ENCODE data around the gene CCNDBP1. TPM values are rescaled to one million over a fixed set of nuclear protein-coding genes. Genes with fewer than 3 reads are reported as not detected.

Gene CCNDBP1
- polyA plus RNA-seq, 1 of the 3 experiments (the other 2 are of a cell fraction): 63.6 TPM

DNA sequence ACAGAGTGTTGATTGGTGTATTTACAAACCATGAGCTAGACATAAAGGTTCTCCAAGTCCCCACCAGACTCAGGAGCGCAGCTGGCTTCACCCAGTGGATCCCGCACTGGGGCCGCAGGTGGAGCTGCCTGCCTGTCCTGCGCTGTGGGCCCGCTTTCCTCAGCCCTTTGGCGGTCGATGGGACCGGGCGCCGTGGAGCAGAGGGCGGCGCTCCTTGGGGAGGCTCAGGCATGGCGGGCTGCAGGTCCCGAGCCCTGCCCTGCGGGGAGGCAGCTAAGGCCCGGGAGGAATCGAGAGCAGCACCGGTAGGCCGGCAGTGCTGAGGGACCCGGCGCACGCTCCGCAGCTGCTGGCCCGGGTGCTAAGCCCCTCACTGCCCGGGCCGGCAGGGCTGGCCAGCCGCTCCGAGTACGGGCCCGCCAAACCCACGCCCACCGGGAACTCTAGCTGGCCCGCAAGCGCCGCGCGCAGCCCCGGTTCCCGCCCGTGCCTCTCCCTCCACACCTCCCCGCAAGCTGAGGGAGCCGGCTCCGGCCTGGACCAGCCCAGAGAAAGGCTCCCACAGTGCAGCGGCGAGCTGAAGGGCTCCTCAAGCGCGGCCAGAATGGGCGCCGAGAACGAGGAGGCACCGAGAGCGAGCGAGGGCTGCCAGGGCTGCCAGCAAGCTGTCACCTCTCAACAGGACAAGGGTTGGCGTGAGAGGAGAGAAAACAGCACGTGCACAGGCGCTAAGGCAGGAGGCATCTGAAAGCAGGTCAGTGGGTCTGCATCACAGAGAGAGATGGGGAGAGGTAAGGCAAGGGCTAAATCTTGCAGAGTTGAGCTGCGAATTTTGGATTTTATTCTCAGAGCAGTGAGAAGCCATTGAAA is 41.5 kb downstream of the CCNDBP1 start:
- Histone ChIP-seq H4K20me1 (ENCODE audit: insufficient read depth) (no peaks in the 10 kb centered on the region), H3K9ac (no peak overlapping the region), H3F3A (replicated peaks; ENCODE audit: insufficient read depth) (no peaks in the 10 kb centered on the region), H3K27me3 (ENCODE audit: insufficient read depth) (peaks cover 18% of the 10 kb centered on the region; the same call in 1 of the 2 replicates), H3K36me3 (replicated peaks in 1 of 2; ENCODE audit: control insufficient read depth in 1 of 2, insufficient read depth in 2 of 2, low read length in 1 of 2) (no peaks in the 10 kb centered on the region), H3K9me3 (no peaks in the 10 kb centered on the region), H3K4me3 (ENCODE audit: low read depth in 2 of 2, low read length in 1 of 2) (no peak overlapping the region), H2AFZ (ENCODE audit: low read depth) (no peak overlapping the region), H3K9me2 (no peaks in the 10 kb centered on the region), H3K27ac (ENCODE audit: low read depth in 2 of 2, low read length in 1 of 2) (no peak overlapping the region), H3K4me2 (no peak overlapping the region), H3K4me1 (ENCODE audit: control insufficient read depth in 1 of 2, insufficient read depth in 2 of 2, low read depth in 1 of 2, low read length in 1 of 2) (no peaks in the 10 kb centered on the region), H3K79me2 (ENCODE audit: insufficient read depth) (no peaks in the 10 kb centered on the region)
- ChIA-PET POLR2A (no interaction called here), CTCF (interaction anchor here (0.7 to 8.2 kb wide), 19 partner anchors 9 to 80 kb away, joined by 3 to 167 read pairs (median 9); partner anchors contain the start of gene TGM5)
- WGBS (ENCODE audit: low lambda C conversion rate): 90% methylated on average over 17 of the region's 57 CpGs
- TF ChIP-seq TEAD4 (IDR thresholded peaks at IDR 0.05; ENCODE audit: borderline replicate concordance, insufficient read depth) (no peak), FOXJ3 (CRISPR knock-in tag; IDR thresholded peaks at IDR 0.05) (no peak), RCOR1 (IDR thresholded peaks at IDR 0.05; ENCODE audit: low read length) (no peak), RAD21 (IDR thresholded peaks at IDR 0.05; ENCODE audit: low read length) (no peak)
- TF ChIP-seq, protein P1, sequence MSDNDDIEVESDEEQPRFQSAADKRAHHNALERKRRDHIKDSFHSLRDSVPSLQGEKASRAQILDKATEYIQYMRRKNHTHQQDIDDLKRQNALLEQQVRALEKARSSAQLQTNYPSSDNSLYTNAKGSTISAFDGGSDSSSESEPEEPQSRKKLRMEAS (IDR thresholded peaks at IDR 0.05; ENCODE audit: low read depth): no peak
- TF ChIP-seq, protein P2, sequence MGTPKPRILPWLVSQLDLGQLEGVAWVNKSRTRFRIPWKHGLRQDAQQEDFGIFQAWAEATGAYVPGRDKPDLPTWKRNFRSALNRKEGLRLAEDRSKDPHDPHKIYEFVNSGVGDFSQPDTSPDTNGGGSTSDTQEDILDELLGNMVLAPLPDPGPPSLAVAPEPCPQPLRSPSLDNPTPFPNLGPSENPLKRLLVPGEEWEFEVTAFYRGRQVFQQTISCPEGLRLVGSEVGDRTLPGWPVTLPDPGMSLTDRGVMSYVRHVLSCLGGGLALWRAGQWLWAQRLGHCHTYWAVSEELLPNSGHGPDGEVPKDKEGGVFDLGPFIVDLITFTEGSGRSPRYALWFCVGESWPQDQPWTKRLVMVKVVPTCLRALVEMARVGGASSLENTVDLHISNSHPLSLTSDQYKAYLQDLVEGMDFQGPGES (IDR thresholded peaks at IDR 0.05; ENCODE audit: low read depth, low read length): no peak
- TF ChIP-seq, protein P3, sequence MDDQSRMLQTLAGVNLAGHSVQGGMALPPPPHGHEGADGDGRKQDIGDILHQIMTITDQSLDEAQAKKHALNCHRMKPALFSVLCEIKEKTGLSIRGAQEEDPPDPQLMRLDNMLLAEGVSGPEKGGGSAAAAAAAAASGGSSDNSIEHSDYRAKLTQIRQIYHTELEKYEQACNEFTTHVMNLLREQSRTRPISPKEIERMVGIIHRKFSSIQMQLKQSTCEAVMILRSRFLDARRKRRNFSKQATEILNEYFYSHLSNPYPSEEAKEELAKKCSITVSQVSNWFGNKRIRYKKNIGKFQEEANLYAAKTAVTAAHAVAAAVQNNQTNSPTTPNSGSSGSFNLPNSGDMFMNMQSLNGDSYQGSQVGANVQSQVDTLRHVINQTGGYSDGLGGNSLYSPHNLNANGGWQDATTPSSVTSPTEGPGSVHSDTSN (IDR thresholded peaks at IDR 0.05): no peak
- DNase-seq: no peak

DNA sequence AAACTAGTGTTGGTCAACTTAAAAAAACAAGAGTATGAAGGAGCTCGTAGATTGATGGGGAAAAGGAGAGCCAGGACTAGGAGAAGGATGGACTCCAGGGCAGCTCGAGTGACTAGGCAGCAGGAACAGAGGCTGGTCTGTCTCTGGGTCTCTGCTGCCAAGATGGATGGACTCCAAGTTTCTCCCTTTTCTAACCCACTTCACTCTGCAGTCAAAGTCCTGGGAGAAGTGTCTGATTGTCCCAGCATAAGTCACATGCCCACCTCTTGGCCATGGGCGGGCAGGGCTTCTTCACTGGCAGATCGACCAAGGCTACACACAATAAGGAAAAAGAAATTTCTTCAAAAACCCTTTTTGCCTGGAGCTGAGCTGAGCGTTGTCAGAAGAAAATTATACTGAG is 44.8 kb downstream of the CCNDBP1 start:
- Histone ChIP-seq H3K4me1 (ENCODE audit: control insufficient read depth in 1 of 2, insufficient read depth in 2 of 2, low read depth in 1 of 2, low read length in 1 of 2) (no peaks in the 10 kb centered on the region), H4K20me1 (ENCODE audit: insufficient read depth) (no peaks in the 10 kb centered on the region), H3K9me2 (no peaks in the 10 kb centered on the region), H3K79me2 (ENCODE audit: insufficient read depth) (no peaks in the 10 kb centered on the region), H3K4me3 (ENCODE audit: low read depth in 2 of 2, low read length in 1 of 2) (no peak overlapping the region), H3K36me3 (replicated peaks in 1 of 2; ENCODE audit: control insufficient read depth in 1 of 2, insufficient read depth in 2 of 2, low read length in 1 of 2) (no peaks in the 10 kb centered on the region), H3K27me3 (ENCODE audit: insufficient read depth) (peaks cover 18% of the 10 kb centered on the region; the same call in 1 of the 2 replicates), H3K27ac (ENCODE audit: low read depth in 2 of 2, low read length in 1 of 2) (no peak overlapping the region), H3F3A (replicated peaks; ENCODE audit: insufficient read depth) (no peaks in the 10 kb centered on the region), H3K9ac (no peak overlapping the region), H2AFZ (ENCODE audit: low read depth) (no peak overlapping the region), H3K9me3 (no peaks in the 10 kb centered on the region), H3K4me2 (no peak overlapping the region)
- CTCF ChIA-PET: interaction anchor here (1.1 to 8.2 kb wide), 8 partner anchors 8 to 54 kb away, joined by 3 to 167 read pairs (median 4); no protein-coding TSS in a partner anchor
- DNase-seq: no peak
- POLR2A ChIA-PET: no interaction called here
- 31% methylated on average over 5 of the region's 5 CpGs for WGBS (ENCODE audit: low lambda C conversion rate)
- TF ChIP-seq, protein P4, sequence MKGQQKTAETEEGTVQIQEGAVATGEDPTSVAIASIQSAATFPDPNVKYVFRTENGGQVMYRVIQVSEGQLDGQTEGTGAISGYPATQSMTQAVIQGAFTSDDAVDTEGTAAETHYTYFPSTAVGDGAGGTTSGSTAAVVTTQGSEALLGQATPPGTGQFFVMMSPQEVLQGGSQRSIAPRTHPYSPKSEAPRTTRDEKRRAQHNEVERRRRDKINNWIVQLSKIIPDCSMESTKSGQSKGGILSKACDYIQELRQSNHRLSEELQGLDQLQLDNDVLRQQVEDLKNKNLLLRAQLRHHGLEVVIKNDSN (IDR thresholded peaks at IDR 0.05; ENCODE audit: borderline replicate concordance, low read depth): no peak
- no peak for TF ChIP-seq GATA2 (CRISPR knock-in tag; IDR thresholded peaks at IDR 0.05)
- TF ChIP-seq, protein P5, sequence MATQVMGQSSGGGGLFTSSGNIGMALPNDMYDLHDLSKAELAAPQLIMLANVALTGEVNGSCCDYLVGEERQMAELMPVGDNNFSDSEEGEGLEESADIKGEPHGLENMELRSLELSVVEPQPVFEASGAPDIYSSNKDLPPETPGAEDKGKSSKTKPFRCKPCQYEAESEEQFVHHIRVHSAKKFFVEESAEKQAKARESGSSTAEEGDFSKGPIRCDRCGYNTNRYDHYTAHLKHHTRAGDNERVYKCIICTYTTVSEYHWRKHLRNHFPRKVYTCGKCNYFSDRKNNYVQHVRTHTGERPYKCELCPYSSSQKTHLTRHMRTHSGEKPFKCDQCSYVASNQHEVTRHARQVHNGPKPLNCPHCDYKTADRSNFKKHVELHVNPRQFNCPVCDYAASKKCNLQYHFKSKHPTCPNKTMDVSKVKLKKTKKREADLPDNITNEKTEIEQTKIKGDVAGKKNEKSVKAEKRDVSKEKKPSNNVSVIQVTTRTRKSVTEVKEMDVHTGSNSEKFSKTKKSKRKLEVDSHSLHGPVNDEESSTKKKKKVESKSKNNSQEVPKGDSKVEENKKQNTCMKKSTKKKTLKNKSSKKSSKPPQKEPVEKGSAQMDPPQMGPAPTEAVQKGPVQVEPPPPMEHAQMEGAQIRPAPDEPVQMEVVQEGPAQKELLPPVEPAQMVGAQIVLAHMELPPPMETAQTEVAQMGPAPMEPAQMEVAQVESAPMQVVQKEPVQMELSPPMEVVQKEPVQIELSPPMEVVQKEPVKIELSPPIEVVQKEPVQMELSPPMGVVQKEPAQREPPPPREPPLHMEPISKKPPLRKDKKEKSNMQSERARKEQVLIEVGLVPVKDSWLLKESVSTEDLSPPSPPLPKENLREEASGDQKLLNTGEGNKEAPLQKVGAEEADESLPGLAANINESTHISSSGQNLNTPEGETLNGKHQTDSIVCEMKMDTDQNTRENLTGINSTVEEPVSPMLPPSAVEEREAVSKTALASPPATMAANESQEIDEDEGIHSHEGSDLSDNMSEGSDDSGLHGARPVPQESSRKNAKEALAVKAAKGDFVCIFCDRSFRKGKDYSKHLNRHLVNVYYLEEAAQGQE (IDR thresholded peaks at IDR 0.05; ENCODE audit: low read depth, low read length): no peak
- TF ChIP-seq EZH2phosphoT487 (IDR thresholded peaks at IDR 0.05; ENCODE audit: borderline replicate concordance, low read depth): no peak
- no peak for TF ChIP-seq FOXJ3 (CRISPR knock-in tag; IDR thresholded peaks at IDR 0.05)
- no peak for TF ChIP-seq ELF1 (IDR thresholded peaks at IDR 0.05)
- no peak for TF ChIP-seq CHD2 (IDR thresholded peaks at IDR 0.05; ENCODE audit: low read length, partially characterized antibody)
- TF ChIP-seq GABPA (IDR thresholded peaks at IDR 0.05; ENCODE audit: low read depth): no peak
- TF ChIP-seq TEAD4 (IDR thresholded peaks at IDR 0.05; ENCODE audit: borderline replicate concordance, insufficient read depth): no peak
- TF ChIP-seq FOXM1 (IDR thresholded peaks at IDR 0.05; ENCODE audit: low read depth): no peak
- no peak for TF ChIP-seq NRF1 (IDR thresholded peaks at IDR 0.05; ENCODE audit: low read depth, low read length)
- no peak for TF ChIP-seq TAF1 (IDR thresholded peaks at IDR 0.05; ENCODE audit: borderline replicate concordance, low read depth, low read length)
- no peak for TF ChIP-seq FOSL2 (IDR thresholded peaks at IDR 0.05; ENCODE audit: borderline replicate concordance, low read depth)
- TF ChIP-seq MEF2A (IDR thresholded peaks at IDR 0.05; ENCODE audit: borderline replicate concordance, low read depth): no peak
- no peak for TF ChIP-seq YY1 (IDR thresholded peaks at IDR 0.05; ENCODE audit: low read depth)
